AG10803 (cell line): Measurements from ENCODE around the gene GINS1.

Source experiments
- DNase-seq: peaks from one replicate; pipeline ENCODE4 v3.0.0; 2010; ENCODE audit warnings: low read depth
- H3K4me3 ChIP-seq: 2 replicates; pipeline ENCODE4 v1.5.1; 2011; ENCODE audit warnings: mild to moderate bottlenecking, low read length, control low read depth
- TF ChIP-seq, protein P1 (sequence below): conservative IDR thresholded peaks from 2 replicates; pipeline ENCODE4 v1.5.1; 2011; ENCODE audit warnings: mild to moderate bottlenecking, low read length, control low read depth, inconsistent platforms

GINS1 gene

DNA sequence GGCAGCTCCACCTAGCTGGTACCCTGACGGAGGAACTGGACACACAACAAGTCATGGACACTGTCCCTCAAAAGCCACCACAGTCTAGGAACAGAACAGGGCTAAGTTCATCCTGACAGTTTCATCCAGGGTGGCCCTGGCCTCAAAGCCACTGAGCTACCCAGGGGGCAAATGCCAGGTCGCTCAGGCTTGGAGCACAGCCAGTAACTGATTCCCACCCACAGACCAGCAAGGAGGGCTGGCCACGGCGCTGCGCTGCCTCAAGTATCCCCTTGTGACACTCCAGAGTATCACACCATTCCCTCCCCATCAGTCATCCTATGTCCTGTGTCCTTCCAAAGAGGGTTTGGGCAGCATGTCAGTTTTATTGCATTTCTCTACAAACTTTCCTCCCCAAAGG lies 72.2 kb downstream of the GINS1 start:
- no peak overlapping the region for H3K4me3 ChIP-seq
- TF ChIP-seq, protein P1, sequence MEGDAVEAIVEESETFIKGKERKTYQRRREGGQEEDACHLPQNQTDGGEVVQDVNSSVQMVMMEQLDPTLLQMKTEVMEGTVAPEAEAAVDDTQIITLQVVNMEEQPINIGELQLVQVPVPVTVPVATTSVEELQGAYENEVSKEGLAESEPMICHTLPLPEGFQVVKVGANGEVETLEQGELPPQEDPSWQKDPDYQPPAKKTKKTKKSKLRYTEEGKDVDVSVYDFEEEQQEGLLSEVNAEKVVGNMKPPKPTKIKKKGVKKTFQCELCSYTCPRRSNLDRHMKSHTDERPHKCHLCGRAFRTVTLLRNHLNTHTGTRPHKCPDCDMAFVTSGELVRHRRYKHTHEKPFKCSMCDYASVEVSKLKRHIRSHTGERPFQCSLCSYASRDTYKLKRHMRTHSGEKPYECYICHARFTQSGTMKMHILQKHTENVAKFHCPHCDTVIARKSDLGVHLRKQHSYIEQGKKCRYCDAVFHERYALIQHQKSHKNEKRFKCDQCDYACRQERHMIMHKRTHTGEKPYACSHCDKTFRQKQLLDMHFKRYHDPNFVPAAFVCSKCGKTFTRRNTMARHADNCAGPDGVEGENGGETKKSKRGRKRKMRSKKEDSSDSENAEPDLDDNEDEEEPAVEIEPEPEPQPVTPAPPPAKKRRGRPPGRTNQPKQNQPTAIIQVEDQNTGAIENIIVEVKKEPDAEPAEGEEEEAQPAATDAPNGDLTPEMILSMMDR, result no peak
- DNase-seq, result no peak

- TF ChIP-seq, protein P1, result no peak
- DNase-seq, result no peak
- H3K4me3 ChIP-seq, result no peak overlapping the region
These were observed 72.7 kb downstream of the GINS1 start for GRCh38 chr20:25480156-25480555.

GRCh38 chr20:25480797-25481196 lies 73.3 kb downstream of the GINS1 start:
- TF ChIP-seq, protein P1, result no peak
- no peak for DNase-seq
- H3K4me3 ChIP-seq, result no peak overlapping the region

DNA sequence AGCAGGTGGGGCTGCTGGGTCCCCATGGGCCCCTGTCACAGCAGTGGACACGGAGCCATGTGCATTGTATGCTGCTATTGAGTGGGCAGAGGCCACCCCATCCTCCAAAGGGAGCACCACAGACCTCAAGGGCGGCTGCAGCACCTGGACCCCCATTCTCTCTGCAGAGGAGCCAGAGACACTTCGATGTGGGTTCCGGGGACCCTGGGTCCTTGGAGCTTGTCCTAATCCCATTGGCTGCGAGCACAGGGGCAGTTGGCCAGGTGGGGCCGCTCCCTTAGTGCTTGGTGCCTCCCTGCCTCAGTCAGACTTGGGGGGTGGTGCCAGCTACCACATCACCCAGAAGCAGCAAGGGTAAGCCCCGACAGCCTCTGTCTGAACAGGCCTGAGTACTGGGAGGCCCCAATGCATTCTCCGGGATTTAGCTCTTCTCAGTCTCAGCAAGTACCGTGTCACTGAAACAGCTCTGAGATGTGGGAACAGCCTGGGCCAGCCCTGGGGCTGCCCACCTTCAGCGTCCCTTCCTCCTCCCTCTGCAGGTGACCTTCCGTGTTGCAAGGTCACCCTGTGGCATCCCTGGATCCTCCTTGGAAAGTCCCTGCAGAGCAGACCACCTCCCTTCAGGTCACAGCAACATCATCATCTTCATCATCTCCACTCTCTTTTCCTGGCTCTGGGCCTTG lies 73.9 kb downstream of the GINS1 start:
- no peak for DNase-seq
- H3K4me3 ChIP-seq, result no peak overlapping the region
- TF ChIP-seq, protein P1, result no peak

DNA sequence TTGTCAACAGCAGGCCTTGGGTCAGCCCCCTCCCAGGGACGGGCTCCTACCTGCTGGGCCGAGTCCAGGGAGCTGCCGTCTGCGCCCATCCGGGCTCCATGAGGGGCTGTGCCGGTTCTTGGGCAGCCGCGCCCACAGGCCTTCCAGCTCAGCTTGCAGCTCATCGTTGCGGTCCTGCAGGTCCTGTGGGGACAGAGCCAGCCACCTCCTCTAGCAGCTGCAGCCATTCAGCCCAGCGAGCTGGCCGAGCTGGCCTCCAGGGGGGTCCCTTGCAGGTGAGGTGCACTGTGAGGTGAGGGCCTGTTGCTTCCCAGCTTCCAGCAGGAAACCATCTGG lies 74.4 kb downstream of the GINS1 start:
- DNase-seq, result no peak
- TF ChIP-seq, protein P1, result no peak
- no peak overlapping the region for H3K4me3 ChIP-seq

GRCh38 chr20:25483431-25484132 lies 76.1 kb downstream of the GINS1 start:
- DNase-seq, result no peak
- TF ChIP-seq, protein P1, result no peak
- H3K4me3 ChIP-seq, result no peak overlapping the region

DNA sequence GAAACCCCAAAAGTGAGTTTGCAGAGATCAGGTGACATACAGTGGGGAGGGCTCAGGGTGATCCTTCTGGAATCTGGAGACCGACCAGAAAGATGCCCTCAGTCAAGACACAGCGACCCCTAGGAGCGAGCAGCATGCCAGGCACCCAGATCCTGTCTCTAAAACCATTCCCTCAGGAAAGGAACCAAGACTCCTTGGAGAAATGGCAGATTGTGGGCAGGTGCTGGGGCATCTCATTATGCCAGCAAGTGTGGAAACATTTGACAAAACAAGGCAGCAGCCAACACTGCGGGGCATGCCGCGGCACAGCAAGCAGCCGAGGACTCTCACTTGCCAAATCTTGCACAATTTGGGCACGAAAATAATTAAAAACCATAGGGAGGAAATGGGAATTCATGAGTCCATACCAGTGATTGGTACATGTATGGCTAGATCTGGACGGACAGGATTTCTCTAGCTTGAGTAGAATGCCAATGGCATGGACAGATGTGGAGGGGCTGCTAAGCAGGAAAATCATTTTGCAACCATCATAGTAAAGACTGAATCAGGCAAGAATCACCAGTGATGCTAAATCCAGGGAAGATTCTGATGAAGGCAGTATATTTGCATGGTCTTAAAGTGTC lies 76.9 kb downstream of the GINS1 start:
- TF ChIP-seq, protein P1, result no peak
- DNase-seq, result no peak
- no peak overlapping the region for H3K4me3 ChIP-seq
